HG02798 (cell line): Measurements from ENCODE around the gene PCCA.

ENCODE experiments used
- ATAC-seq: cut with Tn5 transposase; IDR thresholded peaks from one replicate; pipeline ENCODE4 v1.9.1; 2021; ENCODE audit warnings: mild to moderate bottlenecking; ENCODE audit not compliant: unreplicated experiment, poor library complexity

Gene PCCA

DNA sequence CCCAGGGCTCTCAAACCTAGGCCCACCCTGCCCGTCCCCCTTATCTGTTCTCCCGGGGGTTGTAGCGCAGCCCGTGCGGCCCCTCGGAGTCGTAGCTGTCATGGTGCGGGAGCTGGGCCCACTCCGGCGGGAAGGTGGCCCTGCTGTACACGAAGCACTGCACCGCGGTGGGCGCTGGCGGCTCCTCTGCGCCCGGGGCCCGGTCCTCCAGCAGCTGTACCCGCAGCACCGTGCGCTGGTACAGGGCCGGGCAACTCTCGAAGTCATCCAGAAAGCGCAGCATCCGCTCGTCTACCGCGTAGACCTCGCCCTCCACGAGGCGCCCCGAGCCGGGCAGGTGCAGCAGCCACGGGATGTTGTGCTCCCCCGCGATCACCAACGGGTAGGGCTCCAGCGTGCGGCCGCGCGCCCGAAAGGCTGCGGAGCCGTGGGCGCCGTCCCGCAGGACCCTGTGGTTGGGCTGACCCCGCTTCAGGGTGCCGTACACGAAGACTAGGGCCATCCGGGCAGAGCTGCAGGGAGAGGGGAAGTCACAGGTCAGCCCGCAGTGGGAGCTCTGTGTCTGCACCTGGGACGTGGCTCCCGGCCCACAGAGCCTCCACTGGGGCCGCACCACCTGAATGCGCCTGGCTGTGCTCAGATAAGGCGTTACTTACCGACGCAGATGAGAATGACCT, 443.3 kb downstream of the PCCA start:
- ATAC-seq, result no peak

DNA sequence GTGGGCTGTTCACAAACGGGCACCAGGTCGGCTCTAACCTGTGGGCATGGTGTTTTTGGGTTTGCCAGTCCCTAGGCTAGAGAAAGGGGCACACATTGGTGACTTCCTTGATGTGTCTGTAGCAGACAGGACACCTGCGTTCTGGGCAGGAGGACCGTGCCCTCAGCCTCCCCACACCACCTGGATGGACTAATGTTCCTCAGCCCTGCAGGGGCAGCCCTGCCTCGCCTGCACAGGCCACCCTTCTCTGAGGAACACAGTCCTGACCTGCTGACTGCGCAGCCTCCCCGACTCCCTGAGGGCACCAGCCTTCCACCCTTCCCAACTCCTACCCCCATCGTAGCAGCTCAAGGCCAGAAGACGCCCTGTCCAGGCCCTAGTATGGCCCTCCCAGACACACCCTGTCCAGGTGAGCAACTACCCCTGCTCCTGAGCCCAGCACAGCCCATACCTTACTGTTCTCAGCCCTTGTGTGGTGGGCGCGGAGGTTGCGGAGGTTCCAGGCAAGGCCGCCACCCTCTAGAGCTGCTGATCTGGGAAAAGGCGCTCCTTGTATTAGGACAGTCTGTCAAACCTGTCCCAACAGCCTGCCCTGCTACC, 444.0 kb downstream of the PCCA start:
- no peak for ATAC-seq

DNA sequence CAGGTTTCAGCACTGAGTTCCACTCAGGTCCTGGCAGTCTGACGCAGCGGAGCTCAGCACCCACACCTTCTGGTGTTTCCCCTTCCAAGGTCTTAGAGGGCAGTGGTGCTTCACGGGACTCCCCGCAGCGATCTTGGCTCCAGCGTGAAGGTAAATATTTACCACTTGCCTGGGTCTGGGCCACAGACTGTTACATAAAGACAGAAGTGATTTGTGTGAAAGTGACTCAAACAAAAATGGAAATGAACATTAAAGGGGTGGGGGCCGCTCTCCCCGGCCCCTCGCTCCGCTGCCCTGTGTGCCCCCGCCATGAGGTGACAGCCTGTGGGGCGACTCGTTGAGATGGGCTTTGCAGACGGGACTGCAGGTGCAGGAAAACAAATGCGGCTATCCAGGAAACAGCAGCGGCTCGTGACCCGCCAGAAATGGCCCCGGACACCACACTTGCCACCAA, 444.7 kb downstream of the PCCA start:
- ATAC-seq, result no peak

DNA sequence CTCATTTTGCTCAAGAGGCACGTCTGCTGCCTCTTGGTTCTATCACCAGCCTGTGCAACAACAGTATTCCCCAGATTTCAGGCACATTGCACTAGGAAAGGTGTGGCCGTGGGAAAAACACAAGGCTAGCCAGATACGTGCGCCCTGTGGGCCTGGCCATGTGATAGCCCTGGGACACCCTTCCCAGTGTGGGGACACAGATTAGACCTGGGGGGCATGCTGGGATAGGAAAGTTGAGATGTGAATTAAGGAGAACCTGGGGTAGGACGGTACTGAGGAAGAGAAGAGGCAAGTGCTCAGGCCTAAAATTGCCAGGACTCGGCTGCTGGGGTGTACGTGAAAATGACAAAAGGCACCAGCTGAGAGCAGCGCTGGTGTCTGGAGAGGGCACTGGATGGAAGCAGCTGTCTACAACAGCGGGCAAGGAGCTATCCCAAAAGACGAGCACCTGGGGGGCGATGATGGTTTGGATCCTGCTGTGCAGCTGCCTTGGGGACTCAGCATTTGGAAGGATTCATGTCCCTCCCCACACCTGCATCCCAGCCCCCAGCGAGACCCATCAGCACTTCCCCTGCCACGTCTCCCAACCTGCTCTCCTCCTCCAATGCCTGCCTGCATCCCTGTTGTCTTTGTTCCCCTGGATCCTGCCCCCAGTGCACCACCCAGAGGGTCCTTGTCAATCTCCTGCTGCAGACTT, 445.4 kb downstream of the PCCA start:
- ATAC-seq, result no peak

DNA sequence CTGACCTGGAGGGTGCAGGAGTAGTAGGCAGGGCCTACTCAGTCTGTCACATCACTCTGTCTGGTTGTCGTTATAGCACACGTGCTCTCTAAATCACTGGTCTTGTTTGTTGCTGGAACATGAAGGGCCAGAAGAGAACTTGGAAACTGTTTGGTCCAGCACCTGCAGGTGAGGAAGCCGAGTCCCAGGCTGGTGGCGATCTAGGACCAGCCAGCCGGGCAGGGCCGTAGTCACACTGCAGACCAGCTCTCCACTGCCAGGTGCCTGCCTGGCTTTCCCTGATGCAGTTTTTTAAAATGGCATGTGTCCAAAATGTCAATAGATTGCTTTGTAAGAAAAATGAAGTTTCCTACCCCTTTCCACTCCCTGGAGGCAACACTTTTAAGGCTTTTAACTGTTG, 446.0 kb downstream of the PCCA start:
- no peak for ATAC-seq

DNA sequence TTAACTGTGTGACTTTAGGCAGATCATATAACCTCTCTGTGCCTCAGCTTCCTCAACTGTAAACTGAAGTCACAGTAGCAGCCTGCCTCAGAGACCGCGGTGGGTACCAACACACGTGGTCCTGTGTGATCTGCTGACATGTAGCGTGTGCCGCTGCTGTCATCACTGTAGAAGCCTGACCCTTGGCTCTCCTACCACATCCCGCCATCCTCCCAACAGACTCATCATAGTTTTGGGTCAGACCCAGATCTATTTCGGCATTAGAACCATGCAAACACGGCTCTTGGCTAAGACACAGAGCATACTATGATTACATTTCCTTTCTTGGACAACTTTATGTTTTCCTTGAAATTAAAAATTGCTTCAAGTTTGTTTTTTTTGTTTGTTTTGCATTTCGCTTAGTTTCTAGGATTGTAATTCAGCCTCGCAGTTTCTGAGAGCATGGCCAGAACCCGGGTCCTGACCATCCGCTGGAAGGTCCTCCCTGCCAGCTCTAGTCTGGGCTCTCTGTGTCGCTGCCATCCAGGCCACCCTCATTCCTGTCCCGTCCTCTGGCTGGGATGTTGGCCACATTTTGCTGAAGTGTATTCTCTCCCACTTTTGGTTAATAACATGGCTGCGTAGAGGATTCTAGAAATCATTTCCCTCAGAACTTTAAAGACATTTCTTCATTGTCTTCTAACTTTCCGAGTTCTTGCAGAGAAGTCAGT, 446.7 kb downstream of the PCCA start:
- no peak for ATAC-seq

DNA sequence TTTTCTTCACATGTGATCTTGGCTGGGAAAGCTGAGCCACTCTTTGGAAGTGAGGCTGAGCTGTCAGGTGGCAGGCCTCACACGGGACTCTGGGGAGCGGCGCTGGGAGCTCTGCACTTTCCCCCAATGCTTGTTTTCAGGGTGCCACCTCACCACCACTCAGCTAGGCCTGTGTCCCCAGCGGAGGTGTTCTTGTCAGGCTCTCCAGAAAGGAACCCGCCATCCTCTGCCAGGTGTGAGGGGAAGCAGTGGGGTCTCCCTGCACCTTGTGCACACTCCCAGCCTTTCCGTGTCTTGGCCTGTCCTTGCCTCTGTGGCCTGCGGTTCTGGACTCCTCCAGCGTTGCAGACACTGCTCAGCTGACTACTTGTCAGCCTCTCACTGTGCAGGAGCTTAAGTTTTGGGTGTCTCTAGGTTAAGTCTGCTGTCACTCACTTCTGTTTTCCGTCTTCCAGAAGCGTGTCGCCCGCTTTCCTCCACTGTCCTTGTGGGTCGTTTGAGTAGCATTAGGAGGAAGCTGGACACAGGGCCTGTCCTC, 447.8 kb downstream of the PCCA start:
- no peak for ATAC-seq

DNA sequence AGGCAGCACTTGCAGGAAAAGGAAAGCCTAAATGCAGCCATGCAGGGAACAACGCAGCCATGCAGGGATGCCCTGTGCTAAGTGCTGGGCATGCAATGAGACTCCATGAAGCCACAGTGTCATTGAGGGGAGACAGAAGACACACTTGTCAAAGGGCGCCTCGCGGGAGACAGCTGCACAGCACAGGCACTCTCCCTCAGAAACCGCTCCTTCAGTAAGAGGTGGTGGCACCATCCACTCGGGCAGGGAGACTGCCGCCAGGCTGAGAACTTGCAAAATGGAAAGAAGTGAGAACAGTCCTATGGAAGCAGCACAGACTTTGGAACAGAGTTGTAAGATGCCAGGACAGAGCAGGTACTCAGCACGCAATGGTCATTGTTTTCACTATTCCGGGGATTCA, 448.6 kb downstream of the PCCA start:
- no peak for ATAC-seq

DNA sequence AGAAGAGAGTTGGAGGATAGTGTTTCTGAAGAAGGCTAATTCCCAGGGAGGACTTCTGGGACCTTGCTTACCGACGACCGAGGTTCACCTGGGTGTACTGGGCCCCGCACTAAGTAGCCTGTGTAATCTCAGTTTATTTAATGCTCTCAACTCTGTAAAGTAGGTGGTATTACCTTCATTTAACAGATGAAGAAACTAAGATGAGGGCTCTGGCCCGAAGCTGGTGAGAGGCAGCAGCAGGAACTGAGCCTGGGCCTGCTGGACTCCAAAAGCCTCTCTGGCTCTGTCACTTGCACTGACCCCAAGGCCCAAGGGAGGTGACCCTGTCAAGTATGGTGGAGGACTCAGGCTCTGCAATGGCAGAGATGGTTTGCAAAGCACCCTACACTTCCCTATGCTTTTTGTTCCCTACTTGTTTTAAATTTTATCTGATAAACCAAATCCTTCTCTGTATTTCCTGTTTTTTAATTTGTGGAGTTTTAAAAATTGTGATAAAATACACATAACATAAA, 449.1 kb downstream of the PCCA start:
- no peak for ATAC-seq

DNA sequence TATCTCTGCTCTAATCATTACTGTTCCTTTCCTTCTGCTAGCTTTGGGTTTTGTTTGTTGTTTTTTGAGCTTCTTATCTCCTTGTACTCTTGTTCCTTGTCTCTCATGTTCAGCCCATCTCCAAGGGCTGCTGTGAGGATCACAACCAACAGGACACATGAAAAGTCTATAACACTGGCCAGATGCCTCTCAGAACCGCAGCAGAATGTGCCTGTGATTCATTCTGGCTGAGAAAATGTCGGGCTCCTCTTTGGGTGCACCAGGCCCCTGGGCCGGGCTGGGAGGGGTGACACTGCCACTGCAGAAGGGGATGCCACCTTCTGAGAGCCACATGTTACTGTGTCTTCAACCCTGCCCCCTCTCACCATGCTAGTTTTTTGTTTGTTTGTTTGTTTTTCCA, 451.7 kb downstream of the PCCA start:
- no peak for ATAC-seq

DNA sequence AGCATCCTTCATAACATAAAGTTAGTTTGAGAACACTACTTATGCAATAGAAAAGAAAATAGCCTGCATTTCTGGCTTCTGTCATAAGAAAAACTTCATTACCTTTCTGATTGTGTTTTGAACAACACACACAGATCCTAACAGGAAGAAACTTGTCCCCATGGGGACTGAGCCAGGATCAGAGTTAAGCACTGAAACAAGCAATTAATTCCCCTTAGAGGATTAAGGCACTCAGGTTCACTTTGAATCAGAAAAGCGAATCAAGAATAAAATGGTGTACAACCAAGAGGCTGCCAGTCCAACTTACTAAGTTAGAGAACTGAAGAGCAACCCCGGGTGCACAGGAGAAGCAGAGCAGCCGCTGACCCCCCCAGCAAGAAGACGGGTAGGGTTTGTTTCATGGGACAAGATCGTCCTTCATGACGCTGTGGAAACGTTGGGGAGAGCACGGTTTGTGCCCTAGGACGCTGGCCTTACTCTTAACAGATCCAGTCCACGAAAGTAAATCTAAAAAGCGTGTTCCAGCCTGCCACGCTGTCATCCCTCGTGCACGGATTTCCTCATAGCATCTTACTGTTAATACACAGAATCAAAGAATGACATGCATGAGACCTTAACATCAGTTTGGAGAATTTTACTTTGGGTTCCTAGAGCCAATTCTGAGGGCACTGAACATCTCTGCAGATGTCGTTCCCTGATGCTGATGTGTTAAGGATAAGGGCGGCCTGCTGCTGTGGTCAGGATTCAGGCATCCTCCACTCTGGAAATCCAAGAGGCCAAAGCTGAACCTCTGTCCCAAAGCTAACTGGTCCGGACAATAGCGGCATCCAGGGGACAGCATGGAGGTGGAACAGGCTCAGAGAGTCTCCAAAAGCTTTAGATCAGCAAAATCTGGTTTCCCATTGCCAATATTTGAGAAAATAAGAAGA, 453.3 kb downstream of the PCCA start:
- ATAC-seq, result no peak

DNA sequence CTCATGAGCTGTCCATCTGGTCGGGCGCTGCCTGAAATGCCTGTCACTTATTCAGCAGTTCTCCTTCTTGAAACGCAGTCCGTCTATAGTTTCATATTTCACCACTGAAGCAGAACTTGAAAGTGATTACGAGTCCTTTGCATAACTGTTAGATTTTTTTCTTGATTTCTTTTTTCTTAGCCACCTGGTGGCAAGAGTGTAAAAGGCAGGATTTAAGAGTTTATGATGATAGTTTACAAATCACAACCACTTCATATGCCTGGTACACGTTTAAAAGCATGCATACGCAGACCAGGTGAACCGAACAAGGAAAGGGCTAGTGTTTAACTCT, 453.9 kb downstream of the PCCA start:
- ATAC-seq, result peak; percentile 93

DNA sequence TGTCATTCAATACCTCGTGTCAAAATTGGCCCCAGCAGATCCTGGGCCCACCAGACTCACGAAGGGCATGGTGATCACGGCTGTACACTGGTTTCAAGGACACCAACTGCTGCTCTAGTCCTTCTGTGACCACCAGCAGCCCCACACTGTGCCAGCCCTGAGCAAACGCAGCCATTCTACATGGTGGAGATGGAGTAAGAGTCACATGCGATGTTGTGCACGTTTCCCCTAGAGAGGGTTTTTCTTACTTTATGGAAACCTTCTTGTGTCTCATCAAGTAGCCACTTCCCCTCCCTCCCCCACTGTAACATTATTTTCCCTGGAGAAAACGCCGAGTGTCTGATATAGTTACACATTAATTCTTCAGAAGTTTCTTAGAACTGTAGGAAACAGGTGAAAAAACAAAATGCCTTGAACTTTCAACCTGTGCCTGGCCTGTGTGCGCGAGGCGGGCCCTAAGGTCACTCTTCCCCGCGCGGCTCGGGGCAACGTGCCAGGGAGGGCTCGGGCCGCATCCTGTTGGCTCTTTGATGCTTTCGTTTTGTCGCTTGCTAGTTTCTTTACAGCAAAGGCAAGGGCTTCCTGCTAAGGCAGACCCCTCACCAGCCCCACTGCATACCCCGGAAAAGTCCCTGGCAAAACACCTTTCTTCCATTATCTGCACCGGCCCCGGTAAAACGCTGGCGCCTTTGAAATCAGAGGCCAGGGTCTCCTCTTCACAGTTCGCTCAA, 455.1 kb downstream of the PCCA start:
- ATAC-seq, result no peak

DNA sequence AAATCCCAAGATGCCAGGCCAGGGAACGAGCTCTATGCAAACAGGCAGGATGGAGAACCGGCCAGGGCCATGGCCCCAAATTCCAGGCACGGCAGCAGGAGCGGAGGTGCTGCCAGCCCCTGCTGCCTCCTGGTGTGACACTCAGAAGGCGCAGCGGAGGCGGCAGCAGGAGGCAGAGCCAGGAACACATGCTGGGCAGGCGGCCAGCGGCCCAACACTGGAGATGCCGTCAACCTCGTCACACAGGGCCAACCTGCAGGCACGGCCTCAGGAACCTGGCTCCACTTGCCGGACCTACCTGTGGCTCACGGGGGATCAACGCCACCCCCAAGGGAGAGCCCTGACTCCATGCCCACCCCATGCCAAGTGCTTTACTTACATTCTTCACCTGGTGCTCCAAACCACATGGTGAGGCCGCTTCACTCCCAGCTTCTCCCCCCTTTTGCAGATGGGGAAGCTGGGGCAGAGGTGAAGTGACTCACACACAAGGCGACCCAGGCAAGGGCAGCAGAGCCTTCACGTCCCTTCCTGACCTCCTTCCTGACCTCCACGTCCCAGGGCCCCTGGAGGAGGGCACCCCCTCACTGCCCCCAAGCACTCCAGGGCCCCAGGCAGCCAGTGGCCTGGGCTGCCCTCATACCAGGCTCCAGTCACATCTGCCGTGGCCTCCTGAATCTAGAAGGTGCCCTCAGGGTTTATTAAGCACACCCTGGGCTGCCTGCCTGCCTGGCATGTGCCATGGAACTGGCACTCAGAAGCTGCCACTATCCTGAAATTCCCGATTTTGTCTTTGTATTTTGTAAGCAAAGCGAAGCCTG, 456.2 kb downstream of the PCCA start:
- ATAC-seq, result no peak

DNA sequence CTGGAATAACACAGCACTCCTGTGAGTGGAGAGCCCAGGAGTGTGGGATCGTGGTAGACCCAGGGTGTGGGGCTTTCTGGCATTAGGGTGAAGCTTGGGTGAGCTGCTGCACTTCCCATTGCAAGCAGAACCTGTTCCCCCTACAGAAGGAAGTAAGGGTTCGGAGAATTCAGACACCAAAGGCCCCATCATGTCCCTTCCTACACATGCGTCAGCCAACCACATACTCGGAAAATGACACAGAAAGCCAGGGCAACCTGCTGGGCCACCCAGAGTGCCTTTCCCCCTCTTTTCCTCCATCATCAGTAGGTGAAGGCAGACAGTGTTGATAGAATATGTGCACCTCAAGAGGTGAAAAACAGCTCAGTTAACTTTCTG, 456.8 kb downstream of the PCCA start:
- ATAC-seq, result no peak

DNA sequence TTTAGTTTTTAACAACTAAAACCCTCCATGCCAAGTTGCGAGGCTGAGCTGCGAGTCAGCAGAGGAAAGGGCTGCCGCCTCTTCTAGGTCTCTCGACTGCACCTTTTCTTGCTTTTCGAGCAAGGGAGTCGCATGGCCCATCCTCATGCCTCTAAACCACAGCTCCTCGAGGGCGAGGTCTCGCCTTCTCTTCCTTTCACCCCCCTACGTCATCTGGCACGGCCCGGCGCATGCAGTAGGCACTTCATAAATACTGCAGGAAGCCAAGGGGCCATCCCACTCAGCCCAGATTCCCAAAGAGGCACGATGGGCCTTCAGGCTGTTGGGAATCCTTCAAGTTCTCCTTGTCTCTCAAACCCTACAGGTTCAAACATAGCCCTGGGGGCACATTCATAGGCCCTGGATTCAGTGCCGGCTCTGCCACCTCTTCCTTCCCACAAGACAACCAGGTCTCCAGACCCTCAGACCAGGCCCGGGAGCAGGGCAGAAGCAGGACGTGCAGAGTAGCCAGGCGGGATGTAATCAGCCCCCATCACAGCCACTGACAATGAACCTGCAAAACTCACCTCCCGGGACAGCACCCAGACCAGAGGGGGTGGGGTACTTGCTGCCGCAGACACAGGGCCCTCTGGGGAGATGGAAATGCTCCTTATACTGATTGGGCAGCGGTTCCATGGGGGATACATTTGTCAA, 458.0 kb downstream of the PCCA start:
- no peak for ATAC-seq

DNA sequence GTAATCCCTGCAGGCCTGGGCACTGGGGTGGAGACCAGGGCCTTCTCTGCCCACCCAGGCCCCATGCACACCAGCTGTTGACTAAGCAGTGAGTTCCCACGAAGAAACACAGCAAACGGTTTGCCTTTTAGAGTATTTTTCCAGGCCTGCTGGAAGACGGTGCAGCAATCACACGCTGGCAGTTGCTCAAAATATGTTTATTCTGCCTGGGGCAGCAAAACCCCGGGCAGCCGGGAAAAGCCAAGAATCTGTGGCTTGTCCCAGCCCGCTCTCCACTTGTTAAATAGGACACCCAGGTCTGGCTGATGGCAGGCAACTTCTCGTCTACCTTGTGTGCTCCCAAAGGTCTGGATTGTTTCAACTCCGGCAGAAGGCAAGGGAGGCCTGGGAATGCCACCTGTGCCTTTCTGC, 458.9 kb downstream of the PCCA start:
- ATAC-seq, result no peak

DNA sequence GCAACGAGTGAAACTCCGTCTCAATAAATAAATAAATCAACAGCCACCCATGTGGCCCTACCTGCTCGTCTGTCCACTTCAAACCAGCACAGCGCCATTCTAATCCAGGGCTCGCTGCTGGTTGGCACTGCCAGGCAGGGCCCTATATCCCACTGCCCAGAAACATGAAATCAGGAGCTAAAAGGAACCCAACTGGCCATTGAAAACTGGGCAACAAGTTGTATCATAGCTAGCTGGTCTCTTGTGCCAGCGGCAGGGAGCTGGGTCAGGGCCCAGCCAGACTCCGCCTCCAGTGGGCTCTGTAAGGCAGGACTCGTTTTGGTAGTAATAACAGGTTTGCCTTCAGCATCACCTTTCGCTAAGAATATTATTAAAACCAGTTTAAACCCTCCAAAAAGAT, 460.4 kb downstream of the PCCA start:
- no peak for ATAC-seq
